IMR-90 (cell line): ENCODE measurements around the gene AHI1.

Experiments used
- BHLHE40 ChIP-seq: fragments of 150-350 bp; IDR thresholded peaks from 2 replicates; pipeline ENCODE4 v1.6.1; 2016; ENCODE audit warnings: mild to moderate bottlenecking, low read depth, low read length
- CEBPB ChIP-seq: IDR thresholded peaks from 2 replicates; pipeline ENCODE4 v1.6.1; 2012; ENCODE audit warnings: low read depth, low read length, improper control_type of control experiment
- CTCF ChIP-seq: conservative IDR thresholded peaks from 2 replicates; pipeline ENCODE4 v1.5.1; 2012; ENCODE audit warnings: mild to moderate bottlenecking, low read depth, low read length, improper control_type of control experiment
- MAZ ChIP-seq: IDR thresholded peaks from 2 replicates; pipeline ENCODE4 v1.6.1; 2012; ENCODE audit warnings: low read depth, mild to moderate bottlenecking, low read length, improper control_type of control experiment, moderate library complexity, borderline replicate concordance
- MXI1 ChIP-seq: IDR thresholded peaks from 2 replicates; pipeline ENCODE4 v1.6.1; 2012; ENCODE audit warnings: low read depth, mild to moderate bottlenecking, low read length, moderate library complexity, borderline replicate concordance
- POLR2A ChIP-seq: IDR thresholded peaks from 2 replicates; pipeline ENCODE4 v1.6.1; 2012; ENCODE audit warnings: mild to moderate bottlenecking, low read depth, low read length
- RAD21 ChIP-seq: IDR thresholded peaks from 2 replicates; pipeline ENCODE4 v1.6.1; 2012; ENCODE audit warnings: low read length, improper control_type of control experiment
- RCOR1 ChIP-seq: IDR thresholded peaks from 2 replicates; pipeline ENCODE4 v1.6.1; 2012; ENCODE audit warnings: mild to moderate bottlenecking, low read length, improper control_type of control experiment; ENCODE audit not compliant: insufficient replicate concordance
- RFX5 ChIP-seq: IDR thresholded peaks from 2 replicates; pipeline ENCODE4 v1.8.0; 2012; ENCODE audit warnings: low read depth, mild to moderate bottlenecking, low read length, moderate library complexity
- SMC3 ChIP-seq: fragments of 150-350 bp; IDR thresholded peaks from 2 replicates; pipeline ENCODE4 v1.6.1; 2016; ENCODE audit warnings: low read depth, mild to moderate bottlenecking, antibody characterized with exemption, low read length, moderate library complexity
- USF2 ChIP-seq: fragments of 150-350 bp; IDR thresholded peaks from 2 replicates; pipeline ENCODE4 v1.6.1; 2017; ENCODE audit warnings: mild to moderate bottlenecking, antibody characterized with exemption, low read length, low read depth

- TF ChIP-seq CEBPB (no peak), RFX5 (no peak), POLR2A (no peak), CTCF (no peak), SMC3 (no peak), MAZ (no peak), MXI1 (no peak), RAD21 (no peak), USF2 (no peak), RCOR1 (no peak), BHLHE40 (no peak)
These were observed 100.2 kb downstream of the AHI1 start for GRCh38 chr6:135397172-135397952.
